ENCODE results near the gene KRTAP10-7.
"Not testable (repeated sequence)": the region's sequence is repeated elsewhere in the genome, so short reads cannot be mapped to it uniquely, and the experiment has no call there.

The KRTAP10-7 gene

GRCh38 chr21:44571844-44572782, 28.3 kb upstream of the KRTAP10-7 start:
- DNase-seq (ENCODE audit: low read depth), result no peak

GRCh38 chr21:44572959-44573583, 27.3 kb upstream of the KRTAP10-7 start:
- no peak for DNase-seq (ENCODE audit: low read depth)

GRCh38 chr21:44573630-44574456, 26.6 kb upstream of the KRTAP10-7 start, which contains the start of gene KRTAP10-4:
Gene KRTAP10-4 (plus strand): TSS chr21:44573729. CDS start chr21:44573759, 30 bp downstream.
- DNase-seq (ENCODE audit: low read depth), result not testable (repeated sequence)

GRCh38 chr21:44574457-44575306, 25.7 kb upstream of the KRTAP10-7 start:
- no peak for DNase-seq (ENCODE audit: low read depth)

GRCh38 chr21:44575307-44576024, 24.9 kb upstream of the KRTAP10-7 start:
- no peak for DNase-seq (ENCODE audit: low read depth)

- no peak for DNase-seq (ENCODE audit: low read depth)
These were observed 24.4 kb upstream of the KRTAP10-7 start for GRCh38 chr21:44576025-44576420.

GRCh38 chr21:44578371-44579055, 21.9 kb upstream of the KRTAP10-7 start:
- DNase-seq (ENCODE audit: low read depth), result no peak

GRCh38 chr21:44579056-44579832, 21.2 kb upstream of the KRTAP10-7 start:
- DNase-seq (ENCODE audit: low read depth), result no peak

GRCh38 chr21:44579833-44580144, 20.6 kb upstream of the KRTAP10-7 start:
- DNase-seq (ENCODE audit: low read depth), result no peak

GRCh38 chr21:44580231-44580821, 20.1 kb upstream of the KRTAP10-7 start, which contains the start of gene KRTAP10-5:
Gene KRTAP10-5 (minus strand): TSS chr21:44580604. CDS start chr21:44580578, 26 bp downstream.
- DNase-seq (ENCODE audit: low read depth), result not testable (repeated sequence)

GRCh38 chr21:44581158-44581557, 19.2 kb upstream of the KRTAP10-7 start:
- DNase-seq (ENCODE audit: low read depth), result no peak

GRCh38 chr21:44582055-44582454, 18.3 kb upstream of the KRTAP10-7 start:
- no peak for DNase-seq (ENCODE audit: low read depth)

- no peak for DNase-seq (ENCODE audit: low read depth)
These were observed 17.2 kb upstream of the KRTAP10-7 start for GRCh38 chr21:44583089-44583799.

GRCh38 chr21:44583800-44584147, 16.6 kb upstream of the KRTAP10-7 start:
- DNase-seq (ENCODE audit: low read depth), result no peak

GRCh38 chr21:44585892-44586291, 14.5 kb upstream of the KRTAP10-7 start:
- DNase-seq (ENCODE audit: low read depth), result no peak

- DNase-seq (ENCODE audit: low read depth), result no peak
These were observed 11.3 kb upstream of the KRTAP10-7 start for GRCh38 chr21:44589094-44589493.

- DNase-seq (ENCODE audit: low read depth), result no peak
These were observed 10.7 kb upstream of the KRTAP10-7 start for GRCh38 chr21:44589586-44590305.

- DNase-seq (ENCODE audit: low read depth), result no peak
These were observed 10.1 kb upstream of the KRTAP10-7 start for GRCh38 chr21:44590311-44590721.
